Nephron (organoid): ENCODE measurements around the gene GFM1.

Experiments
- H3K27ac Mint-ChIP-seq, 3 experiments: 2 replicates each; pipeline ENCODE4 v1.8.0; 2020; ENCODE audit warnings: mixed read lengths in 3 of 3, mild to moderate bottlenecking in 2 of 3, moderate library complexity in 1 of 3
- H3K27me3 Mint-ChIP-seq: 2 replicates; pipeline ENCODE4 v1.8.0; 2021; ENCODE audit warnings: low read depth, mild to moderate bottlenecking, moderate library complexity, mixed read lengths
- H3K36me3 Mint-ChIP-seq: 2 replicates; pipeline ENCODE4 v1.8.0; 2020; ENCODE audit warnings: low read depth, mixed read lengths
- H3K4me1 Mint-ChIP-seq: 2 replicates; pipeline ENCODE4 v1.8.0; 2020; ENCODE audit warnings: mixed read lengths
- H3K4me3 Mint-ChIP-seq, 3 experiments: 2 replicates each; pipeline ENCODE4 v1.8.0; 2020; ENCODE audit warnings: mild to moderate bottlenecking in 3 of 3, mixed read lengths in 3 of 3, moderate library complexity in 2 of 3
- H3K9me3 Mint-ChIP-seq: 2 replicates; pipeline ENCODE4 v1.8.0; 2020; ENCODE audit warnings: mixed read lengths
- CTCF ChIP-seq, 3 experiments: fragments of 200-600 bp; sonication (generic); IDR thresholded peaks; one replicate each; pipeline ENCODE4 v1.5.0; 2021; ENCODE audit warnings: antibody characterized with exemption in 3 of 3; ENCODE audit not compliant: unreplicated experiment in 3 of 3

Gene GFM1

GRCh38 chr3:158722108-158722507 is 77.8 kb downstream of the GFM1 start:
- no peak overlapping the region for H3K27ac Mint-ChIP-seq
- no peaks in the 10 kb centered on the region for H3K27me3 Mint-ChIP-seq
- H3K4me3 Mint-ChIP-seq, result no peak overlapping the region
- peaks cover 21% of the 10 kb centered on the region for H3K36me3 Mint-ChIP-seq
- no peak for TF ChIP-seq CTCF (IDR thresholded peaks at IDR 0.05; ENCODE audit: unreplicated experiment in 3 of 3)
- H3K9me3 Mint-ChIP-seq, result no peaks in the 10 kb centered on the region
- peaks cover 23% of the 10 kb centered on the region for H3K4me1 Mint-ChIP-seq

GRCh38 chr3:158723991-158724390 is 79.7 kb downstream of the GFM1 start:
- Mint-ChIP-seq H3K27ac (peak overlapping the region in 1 of 3 experiments; percentile 61), H3K4me3 (no peak overlapping the region), H3K27me3 (no peaks in the 10 kb centered on the region), H3K36me3 (peaks cover 21% of the 10 kb centered on the region), H3K4me1 (peaks cover 28% of the 10 kb centered on the region), H3K9me3 (no peaks in the 10 kb centered on the region)
- no peak for TF ChIP-seq CTCF (IDR thresholded peaks at IDR 0.05; ENCODE audit: unreplicated experiment in 3 of 3)

GRCh38 chr3:158725348-158726011 is 81.2 kb downstream of the GFM1 start:
- H3K27me3 Mint-ChIP-seq, result no peaks in the 10 kb centered on the region
- no peak overlapping the region for H3K4me3 Mint-ChIP-seq
- H3K36me3 Mint-ChIP-seq, result peaks cover 17% of the 10 kb centered on the region
- H3K27ac Mint-ChIP-seq, result peak overlapping the region; percentile 21 to 85 (median 33)
- peaks cover 28% of the 10 kb centered on the region for H3K4me1 Mint-ChIP-seq
- H3K9me3 Mint-ChIP-seq, result no peaks in the 10 kb centered on the region
- no peak for TF ChIP-seq CTCF (IDR thresholded peaks at IDR 0.05; ENCODE audit: unreplicated experiment in 3 of 3)

GRCh38 chr3:158727206-158728060 is 83.1 kb downstream of the GFM1 start:
- peaks cover 7% of the 10 kb centered on the region for H3K36me3 Mint-ChIP-seq
- H3K9me3 Mint-ChIP-seq, result no peaks in the 10 kb centered on the region
- peak overlapping the region in 1 of 3 experiments; percentile 37 for H3K4me3 Mint-ChIP-seq
- H3K27ac Mint-ChIP-seq, result peak overlapping the region in 2 of 3 experiments; percentile 57 to 82
- H3K4me1 Mint-ChIP-seq, result peaks cover 34% of the 10 kb centered on the region
- TF ChIP-seq CTCF (IDR thresholded peaks at IDR 0.05; ENCODE audit: unreplicated experiment in 3 of 3), result peak; percentile 78 to 80 (median 79)
- no peaks in the 10 kb centered on the region for H3K27me3 Mint-ChIP-seq

- peaks cover 32% of the 10 kb centered on the region for H3K4me1 Mint-ChIP-seq
Observed at GRCh38 chr3:158728061-158728377, 83.7 kb downstream of the GFM1 start.

More at GRCh38 chr3:158728061-158728377, 83.7 kb downstream of the GFM1 start:
- H3K27me3 Mint-ChIP-seq, result no peaks in the 10 kb centered on the region
- H3K36me3 Mint-ChIP-seq, result peaks cover 4% of the 10 kb centered on the region
- no peak for TF ChIP-seq CTCF (IDR thresholded peaks at IDR 0.05; ENCODE audit: unreplicated experiment in 3 of 3)
- peak overlapping the region in 2 of 3 experiments; percentile 57 to 82 for H3K27ac Mint-ChIP-seq
- H3K9me3 Mint-ChIP-seq, result no peaks in the 10 kb centered on the region
- peak overlapping the region in 1 of 3 experiments; percentile 37 for H3K4me3 Mint-ChIP-seq
